T1000 (cell line): ENCODE data around the gene PDCD2L.

Experiments
- DNase-seq: peaks from one replicate; lab custom pipeline; 2025; ENCODE audit warnings: mixed read lengths; lab: John Stamatoyannopoulos, UW

Gene PDCD2L

GRCh38 chr19:34471906-34472700 lies 67.9 kb downstream of the PDCD2L start:
- DNase-seq: no peak

GRCh38 chr19:34474233-34474989 lies 70.2 kb downstream of the PDCD2L start:
- DNase-seq: no peak

GRCh38 chr19:34475026-34475974 lies 71.1 kb downstream of the PDCD2L start:
- DNase-seq: no peak
